Urothelium cell line (cell line): ENCODE data around the gene CRY2.
"Not testable (repeated sequence)": the region's sequence is repeated elsewhere in the genome, so short reads cannot be mapped to it uniquely, and the experiment has no call there.

Experiments used
- DNase-seq: peaks from one replicate; pipeline ENCODE4 v3.0.0; 2011; ENCODE audit warnings: low spot score, mixed read lengths
- FAIRE-seq: peaks from 2 replicates; lab custom pipeline; 2011; peaks lifted over from hg19 to GRCh38; lab: Jason Lieb, UNC

Gene CRY2

GRCh38 chr11:45896422-45896984, 49.2 kb downstream of the CRY2 start:
- DNase-seq: no peak
- no peak for FAIRE-seq

GRCh38 chr11:45897556-45897955, 50.3 kb downstream of the CRY2 start:
- FAIRE-seq (no peak), DNase-seq (no peak)

GRCh38 chr11:45899086-45899447, 51.8 kb downstream of the CRY2 start:
- DNase-seq (no peak), FAIRE-seq (no peak)

GRCh38 chr11:45899448-45900174, 52.3 kb downstream of the CRY2 start:
- DNase-seq (peak; percentile 94), FAIRE-seq (peak; percentile 89)

GRCh38 chr11:45900175-45900800, 53.0 kb downstream of the CRY2 start:
- peak; percentile 23 for DNase-seq
- not testable (repeated sequence) for FAIRE-seq

GRCh38 chr11:45900916-45901617, 53.8 kb downstream of the CRY2 start:
- no peak for DNase-seq
- no peak for FAIRE-seq

- no peak for FAIRE-seq
Observed at GRCh38 chr11:45901626-45902025, 54.4 kb downstream of the CRY2 start.

GRCh38 chr11:45902452-45903380, 55.4 kb downstream of the CRY2 start:
- DNase-seq (no peak), FAIRE-seq (no peak)

More at GRCh38 chr11:45901626-45902025, 54.4 kb downstream of the CRY2 start:
- no peak for DNase-seq

GRCh38 chr11:45904309-45904915, 57.1 kb downstream of the CRY2 start:
- FAIRE-seq: no peak
- no peak for DNase-seq

GRCh38 chr11:45905095-45905494, 57.8 kb downstream of the CRY2 start:
- no peak for DNase-seq
- no peak for FAIRE-seq

- not testable (repeated sequence) for DNase-seq, FAIRE-seq
Observed at GRCh38 chr11:45905576-45905975, 58.3 kb downstream of the CRY2 start.

GRCh38 chr11:45906096-45906682, 58.9 kb downstream of the CRY2 start:
- DNase-seq: no peak

GRCh38 chr11:45906965-45907611, 59.8 kb downstream of the CRY2 start, which contains the start of gene FREY1:
Gene FREY1, minus strand, starts transcription at chr11:45907271. Its CDS starts 26 bp downstream, at chr11:45907245.
- FAIRE-seq (no peak), DNase-seq (no peak)

More at GRCh38 chr11:45906096-45906682, 58.9 kb downstream of the CRY2 start:
- no peak for FAIRE-seq

GRCh38 chr11:45907911-45908370, 60.7 kb downstream of the CRY2 start:
- no peak for DNase-seq
- no peak for FAIRE-seq

GRCh38 chr11:45909594-45910475, 62.6 kb downstream of the CRY2 start:
- no peak for FAIRE-seq
- DNase-seq: no peak

- DNase-seq: no peak
- no peak for FAIRE-seq
Observed at GRCh38 chr11:45910623-45911022, 63.3 kb downstream of the CRY2 start.

GRCh38 chr11:45913514-45913913, 66.2 kb downstream of the CRY2 start:
- FAIRE-seq (no peak), DNase-seq (no peak)
